GM19240 (cell line): ENCODE data around the gene C22orf31.

Source experiments
- DNase-seq: peaks from one replicate; pipeline ENCODE4 v3.0.0; 2011; ENCODE audit warnings: low spot score; ENCODE audit not compliant: insufficient read length

The C22orf31 gene

DNA sequence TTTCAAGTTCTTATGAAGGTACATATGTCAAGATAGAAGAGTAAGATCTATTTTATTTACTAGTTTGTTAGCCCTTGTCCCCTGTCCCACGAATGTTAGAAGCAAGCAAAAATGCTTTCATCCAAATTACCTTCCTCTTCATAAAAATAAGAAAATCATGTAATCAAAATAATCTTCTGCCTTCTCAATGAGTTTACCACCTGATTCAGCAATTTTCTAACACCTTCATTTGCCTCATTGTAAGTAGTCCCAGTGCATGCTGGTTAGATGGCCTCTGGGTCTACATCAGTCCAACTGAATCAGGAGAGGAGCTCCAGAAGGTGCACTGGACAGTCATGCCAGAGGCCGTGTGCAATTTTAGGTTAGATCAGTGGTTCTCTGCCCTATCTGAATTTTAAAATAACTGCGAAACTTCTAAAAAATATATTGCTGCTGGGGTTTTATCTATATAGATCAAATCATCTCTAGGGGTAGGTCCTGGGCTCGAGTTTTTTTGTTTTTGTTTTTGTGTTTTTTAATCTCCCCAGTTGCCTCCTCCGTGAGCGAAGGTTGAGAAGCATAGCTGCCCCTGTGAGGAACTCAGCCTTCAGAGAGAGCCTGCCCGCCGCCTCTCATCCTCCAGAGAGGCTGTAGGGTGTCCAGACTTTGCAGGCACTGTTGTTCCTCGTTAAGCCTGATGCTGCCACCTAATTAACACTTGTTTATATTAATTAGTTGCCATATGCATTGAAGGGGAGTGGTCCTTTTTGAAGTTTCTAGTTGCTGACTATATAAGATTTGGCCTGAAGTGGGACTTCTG, 32.2 kb downstream of the C22orf31 start:
- DNase-seq, result no peak

DNA sequence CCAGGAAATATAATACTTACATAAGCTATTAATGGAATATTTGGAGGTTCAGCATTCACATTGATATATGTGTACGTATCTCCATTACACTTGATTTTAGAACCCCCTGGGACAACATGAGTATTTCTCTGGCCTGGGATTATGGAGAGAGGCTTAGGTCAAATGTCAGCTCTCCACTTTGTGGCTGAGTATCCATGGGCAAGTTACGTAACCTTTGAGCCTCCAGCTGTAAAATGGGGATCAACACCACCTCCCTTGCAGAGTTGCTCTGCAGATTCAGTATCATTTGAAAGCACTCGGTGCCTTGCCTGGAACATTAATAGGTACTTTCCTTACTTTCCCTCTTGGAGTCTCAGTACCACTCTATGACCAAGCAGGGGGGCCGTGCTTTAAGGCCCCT, 33.2 kb downstream of the C22orf31 start:
- no peak for DNase-seq

DNA sequence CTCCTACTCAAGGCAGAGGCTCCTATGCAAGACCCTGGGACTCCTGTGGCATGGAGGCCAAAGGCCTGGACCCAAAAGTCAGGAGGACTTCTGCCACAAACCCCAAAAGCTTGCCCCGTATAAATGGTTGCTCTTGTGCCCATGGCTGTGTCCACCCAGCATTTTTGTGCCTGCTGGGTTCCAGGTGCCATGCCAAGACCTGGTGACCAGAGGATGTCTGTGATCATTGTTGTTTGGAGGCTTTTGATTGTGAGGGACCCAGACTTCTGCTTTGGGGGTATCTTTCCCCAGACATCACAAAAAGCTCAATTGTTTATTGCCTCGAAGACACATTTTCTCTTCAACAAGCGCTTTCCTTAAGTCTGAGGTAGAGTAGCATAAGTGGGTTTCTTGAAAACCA, 35.1 kb downstream of the C22orf31 start:
- no peak for DNase-seq

DNA sequence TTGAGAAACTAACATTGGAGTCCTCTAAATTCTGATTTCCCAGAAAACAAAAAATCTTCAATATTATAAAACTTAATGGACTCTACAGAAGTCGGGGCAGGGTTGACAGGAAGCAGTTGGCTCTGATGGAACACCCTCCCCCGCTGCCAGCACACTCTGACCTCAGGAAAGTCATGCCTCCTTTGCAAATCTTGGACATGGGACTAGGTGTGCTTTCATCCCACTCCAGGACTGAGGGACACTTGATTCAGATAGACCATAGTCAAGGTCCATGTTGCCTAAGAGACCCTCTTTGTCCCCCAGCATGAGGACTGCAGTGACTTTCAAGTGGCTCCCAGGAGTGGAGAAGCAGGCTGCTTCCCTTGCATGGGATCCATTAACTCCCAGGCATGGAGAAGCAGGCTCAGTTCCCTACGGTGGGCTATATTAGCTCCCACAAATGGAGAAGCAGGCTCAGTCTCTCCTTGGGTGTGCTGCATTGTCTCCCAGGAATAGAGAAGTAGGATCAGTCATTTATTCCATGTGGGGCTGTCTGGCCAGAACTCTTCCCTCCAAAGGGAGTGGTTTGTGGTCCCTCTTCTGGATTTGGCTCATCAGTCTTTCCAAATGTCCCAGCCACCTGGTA, 38.3 kb downstream of the C22orf31 start:
- DNase-seq, result no peak

DNA sequence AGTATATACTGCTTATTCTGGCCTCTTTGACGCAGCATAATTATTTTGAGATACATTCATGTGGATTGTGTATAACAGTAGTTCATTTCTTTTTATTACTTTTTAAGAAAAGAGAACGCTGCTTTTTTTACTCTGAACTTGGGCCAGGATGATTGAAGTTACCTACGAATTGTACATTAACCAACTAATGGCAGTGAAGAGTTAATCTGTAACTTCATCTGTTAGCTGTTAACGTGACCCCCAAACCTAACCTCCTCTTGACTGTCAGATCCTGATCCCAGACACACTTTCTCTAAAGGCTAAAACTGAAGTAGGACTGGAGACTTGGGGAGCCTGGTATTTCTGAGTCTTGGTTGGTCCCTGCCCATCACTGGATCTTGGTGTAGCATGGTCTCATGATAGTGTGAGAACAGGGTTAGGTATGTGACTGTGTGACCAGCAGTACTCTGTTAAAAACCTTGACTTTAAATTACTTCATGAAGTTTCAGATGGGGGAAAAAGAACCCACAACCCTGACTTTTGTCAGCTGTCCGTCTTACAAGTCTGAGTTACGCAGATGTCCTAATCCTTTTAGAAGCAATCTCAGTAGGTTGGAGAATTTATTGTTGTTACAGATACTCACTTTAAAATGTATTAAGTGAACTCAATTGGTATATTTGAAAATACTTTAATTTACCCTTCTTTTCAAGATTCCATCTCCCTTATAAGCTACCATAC, 39.4 kb downstream of the C22orf31 start:
- no peak for DNase-seq

DNA sequence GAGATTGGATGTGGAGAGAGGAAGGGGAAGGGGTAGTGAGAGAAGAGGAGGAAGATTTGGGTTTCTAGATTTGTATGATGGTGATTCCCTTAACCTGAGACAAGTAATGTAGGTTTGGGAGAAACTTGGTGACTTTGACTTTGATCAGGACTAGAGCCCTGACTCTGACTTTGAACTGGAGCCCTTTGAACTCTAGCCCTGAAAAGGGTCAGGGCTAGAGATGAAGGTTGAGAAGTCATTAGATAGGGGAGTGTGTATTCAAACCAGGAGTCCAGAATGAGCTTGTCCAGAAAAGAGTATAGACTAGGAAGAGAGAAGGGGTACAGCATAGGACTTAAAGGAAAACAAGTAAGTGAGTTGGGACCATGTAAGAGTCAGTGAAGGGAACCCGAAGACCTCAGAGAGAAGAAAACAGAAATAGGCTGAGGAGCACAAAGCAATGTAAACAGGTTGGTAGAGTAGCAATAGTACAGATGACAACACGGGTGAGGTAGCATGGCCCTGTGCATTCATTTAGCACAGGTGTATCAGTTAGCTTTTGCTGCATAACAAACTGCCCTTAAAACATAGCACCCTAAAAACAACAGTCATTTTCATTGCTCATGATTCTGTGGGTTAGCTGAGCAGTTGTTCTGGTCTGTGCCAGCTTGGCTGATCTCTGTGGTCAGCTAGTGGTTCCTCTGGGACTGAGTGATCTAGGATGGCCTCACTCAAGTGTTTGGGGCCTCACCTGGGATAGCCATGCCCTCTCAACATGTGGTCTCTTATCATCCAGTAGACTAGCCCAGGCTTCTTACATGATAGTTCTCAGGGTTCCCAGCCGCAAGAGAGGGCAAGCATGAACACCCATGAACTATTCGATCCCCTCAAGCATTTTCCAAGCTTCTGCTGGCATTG, 43.1 kb downstream of the C22orf31 start:
- no peak for DNase-seq

DNA sequence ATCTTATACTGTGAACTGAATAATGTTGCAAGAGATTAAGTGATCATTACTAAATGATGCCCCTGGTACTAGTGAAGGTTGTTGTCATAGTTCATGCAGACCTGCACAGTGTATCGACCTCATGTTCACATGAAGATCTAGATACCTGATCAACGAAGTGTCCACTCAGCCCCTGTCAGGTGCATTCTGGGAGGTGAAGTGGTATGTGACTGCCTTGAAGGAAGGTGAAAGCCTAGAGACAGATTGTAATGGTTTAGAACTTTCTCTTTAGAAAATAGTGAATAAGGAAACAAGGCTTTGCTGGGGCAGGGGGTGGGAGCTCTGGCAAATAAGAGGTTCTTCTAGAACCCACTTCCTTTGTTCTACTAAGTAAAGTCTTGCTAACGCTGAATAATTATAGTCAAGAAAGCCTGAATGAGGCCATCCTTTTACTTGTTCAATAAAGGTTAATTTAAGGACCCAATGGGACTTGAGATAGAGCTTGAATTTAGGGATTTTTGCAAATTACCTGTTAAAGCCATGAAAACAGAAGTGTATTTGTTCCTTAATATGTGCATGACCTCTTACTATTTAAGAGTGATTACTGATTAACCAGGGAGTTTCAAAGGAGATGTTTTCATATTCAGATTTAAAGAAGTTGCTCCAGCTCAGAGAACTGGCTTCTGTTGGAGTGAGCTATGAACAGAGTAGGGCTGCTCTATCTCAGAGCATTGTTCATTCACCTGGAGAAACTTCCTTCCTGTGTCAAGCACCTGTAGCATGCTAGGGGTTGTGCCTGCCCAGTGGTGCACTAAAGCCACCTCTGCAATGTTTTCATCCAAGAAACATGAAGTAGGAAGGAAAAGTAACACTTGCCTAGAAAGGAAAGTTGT, 45.3 kb downstream of the C22orf31 start:
- no peak for DNase-seq

DNA sequence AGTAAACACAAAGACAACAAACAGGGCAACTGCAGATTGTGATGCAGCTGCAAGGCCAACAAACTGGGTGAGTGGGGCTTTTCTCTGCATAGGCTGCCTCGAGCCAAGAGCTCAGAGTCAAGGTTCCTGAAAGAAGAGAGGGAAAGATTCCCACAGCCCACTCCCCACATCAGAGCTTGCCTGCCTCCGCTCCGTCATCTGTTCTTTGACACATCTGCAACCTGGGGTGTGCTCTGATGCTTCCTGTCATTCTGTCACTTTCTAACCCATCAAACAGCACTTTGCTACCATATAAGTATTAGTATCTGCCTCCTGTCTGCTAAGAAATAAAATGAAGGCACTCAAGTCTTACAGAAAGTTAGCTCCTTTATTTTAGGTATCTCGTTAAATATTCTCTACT, 46.9 kb downstream of the C22orf31 start:
- no peak for DNase-seq

DNA sequence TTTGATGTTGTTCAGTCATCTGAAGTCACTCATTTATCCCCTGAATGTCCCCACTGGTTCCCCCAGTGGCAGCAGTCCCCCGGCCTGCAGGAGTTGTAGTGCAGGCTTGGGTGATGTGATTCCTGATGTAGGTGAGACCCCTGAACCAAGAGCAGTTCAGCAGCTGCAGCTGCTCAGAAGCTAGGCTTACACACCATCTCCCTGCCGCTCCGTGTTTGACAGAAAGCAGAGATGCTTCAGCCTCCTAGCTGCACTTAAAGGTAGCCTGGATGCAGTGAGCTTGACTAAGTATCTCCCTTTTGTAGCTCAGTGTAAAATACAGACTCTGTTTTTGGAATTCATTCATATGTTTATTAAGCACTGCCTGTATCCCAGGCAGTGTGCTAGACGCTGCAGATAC, 47.3 kb downstream of the C22orf31 start:
- DNase-seq, result no peak

DNA sequence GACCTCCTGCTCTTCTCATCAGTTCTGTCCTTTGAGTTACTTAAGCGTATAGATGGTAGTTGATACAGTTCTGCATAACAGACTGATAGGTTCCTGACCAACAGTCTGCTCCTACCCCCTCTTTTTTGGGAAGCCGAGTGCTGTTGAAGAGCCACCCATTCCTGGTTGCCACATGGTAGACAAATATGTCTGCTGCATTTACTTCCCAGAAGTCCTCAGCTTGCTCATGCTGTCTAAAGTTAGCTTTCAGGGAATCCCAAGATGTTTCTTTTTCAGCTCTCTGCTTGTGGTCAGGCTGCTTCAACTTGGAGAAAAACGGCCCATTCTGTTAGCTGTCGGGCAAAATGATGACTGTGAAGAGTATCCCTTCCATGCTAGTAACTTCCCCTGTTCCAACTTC, 48.7 kb downstream of the C22orf31 start:
- no peak for DNase-seq

DNA sequence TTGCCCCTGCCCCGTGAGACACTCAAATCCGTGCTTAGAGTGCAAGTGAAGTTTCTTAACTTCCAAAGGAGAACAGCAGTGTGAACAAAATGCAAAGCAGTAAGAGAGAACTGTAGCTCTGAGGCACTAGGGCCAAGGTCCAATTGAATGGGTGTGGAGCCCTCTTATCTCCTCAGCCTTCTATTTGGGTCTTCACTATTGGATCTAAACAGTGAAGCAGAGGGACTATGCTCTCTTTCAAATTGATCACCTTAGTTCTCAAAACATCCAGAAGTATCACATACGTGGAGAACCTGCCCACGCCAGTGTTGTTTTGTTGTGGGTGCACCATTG, 49.6 kb downstream of the C22orf31 start:
- no peak for DNase-seq

DNA sequence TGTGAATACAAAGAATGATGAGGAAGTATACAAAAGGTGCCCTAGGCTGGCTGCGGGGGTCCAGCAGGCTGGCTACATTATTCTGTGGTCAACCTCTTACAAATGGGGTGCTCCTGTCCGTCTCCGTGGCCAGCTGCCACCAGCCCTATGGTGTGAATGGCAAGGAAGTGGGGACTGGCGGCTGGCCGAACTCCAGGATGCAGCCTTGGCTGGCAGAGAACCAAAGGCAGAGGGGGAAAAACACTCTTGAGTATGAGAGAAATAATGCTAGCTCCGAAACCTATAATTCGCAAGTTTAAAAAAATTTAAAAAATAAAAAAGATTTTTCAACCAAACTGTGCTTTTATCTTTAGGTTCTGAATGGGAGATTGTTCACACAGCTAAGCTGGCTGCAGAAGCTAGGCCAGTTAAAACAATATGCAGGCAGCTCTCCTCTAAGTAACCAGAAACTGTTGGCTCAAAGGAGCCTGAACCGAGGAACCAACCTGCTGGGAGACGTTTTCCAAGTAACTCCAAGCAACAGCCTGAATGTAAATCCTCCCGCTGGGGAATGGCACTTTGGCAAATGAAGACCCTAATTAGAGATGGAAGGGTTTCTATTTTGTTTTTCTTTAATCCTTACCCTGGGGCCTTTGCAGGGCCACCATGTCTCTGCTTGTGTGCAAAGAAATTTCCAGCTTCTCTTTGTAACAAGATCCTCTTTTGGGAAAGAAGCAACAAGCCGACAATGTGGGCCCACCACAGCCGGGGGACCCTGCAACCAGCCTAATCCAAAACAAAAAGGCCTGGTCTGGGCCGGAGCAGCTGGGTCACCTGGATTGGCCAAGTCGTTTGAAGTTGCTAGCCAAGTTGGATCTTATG, 50.2 kb downstream of the C22orf31 start:
- no peak for DNase-seq

DNA sequence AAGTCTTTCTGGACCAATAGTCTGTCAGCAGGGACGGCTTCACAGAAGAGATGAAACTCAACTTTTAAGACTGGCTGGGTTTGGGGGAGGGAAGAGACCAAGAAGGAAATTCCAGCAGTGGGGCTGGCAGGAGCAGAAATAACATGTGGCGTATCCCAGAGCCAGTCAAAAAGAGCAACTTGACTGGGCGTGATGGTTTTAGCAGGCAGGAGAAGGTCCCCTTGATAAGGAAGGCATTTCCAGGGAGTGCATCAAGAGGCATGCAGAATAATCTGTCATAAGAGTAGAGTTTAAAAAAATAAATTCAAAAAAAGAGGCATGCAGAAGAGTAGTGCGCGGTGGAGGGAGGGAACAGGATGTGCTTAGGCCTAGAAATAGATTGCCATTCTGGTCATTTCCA, 52.5 kb downstream of the C22orf31 start:
- DNase-seq, result no peak
